Ascending aorta (tissue), 2 donors: ENCODE results near the gene TMEM198. TPM values are rescaled to one million over a fixed set of nuclear protein-coding genes. Genes with fewer than 3 reads are reported as not detected.

ENCODE experiments used
- DNase-seq, 2 donors: peaks; one replicate each; pipeline ENCODE4 v3.0.0-alpha.2; 2019; ENCODE audit warnings: low spot score in 2 of 2
- H3K27ac ChIP-seq, 2 donors: fragments of 200-600 bp; sonication (generic); one replicate each; pipeline ENCODE4 v1.5.1; 2016 to 2017; ENCODE audit warnings: mild to moderate bottlenecking in 1 of 2
- H3K27me3 ChIP-seq: fragments of 200-600 bp; sonication (generic); one replicate; pipeline ENCODE4 v1.5.1; 2017
- H3K36me3 ChIP-seq, 2 donors: fragments of 200-600 bp; sonication (generic); one replicate each; pipeline ENCODE4 v1.5.1; 2016
- H3K4me1 ChIP-seq, 2 donors: fragments of 200-600 bp; sonication (generic); one replicate each; pipeline ENCODE4 v1.5.1; 2016 to 2017; ENCODE audit warnings: mild to moderate bottlenecking in 1 of 2
- H3K4me3 ChIP-seq, 2 donors: fragments of 200-600 bp; sonication (generic); one replicate each; pipeline ENCODE4 v1.5.1; 2016 to 2017; ENCODE audit warnings: mild to moderate bottlenecking in 1 of 2
- H3K9me3 ChIP-seq, 2 donors: fragments of 200-600 bp; sonication (generic); one replicate each; pipeline ENCODE4 v1.5.1; 2016
- CTCF ChIP-seq, 3 experiments: fragments of 200-600 bp in 2 of 3; fragments of 450-650 bp in 1 of 3; sonication (generic) in 2 of 3; IDR thresholded peaks; one replicate each; pipeline ENCODE4 v1.5.1; 2016 to 2019; ENCODE audit warnings: antibody characterized with exemption in 3 of 3, mild to moderate bottlenecking in 1 of 3, moderate library complexity in 1 of 3
- intact Hi-C: fragments of 100-400 bp; cut with DNase I; formaldehyde crosslinking; loops from one replicate; pipeline ENCODE4 v1.15.1; 2023
- total RNA-seq: library from RNA; depleted of rRNA; stranded (reverse); fragments of >200 nt; gene quantifications from one replicate; pipeline ENCODE4 v1.1.0, GENCODE V29; 2016

Gene TMEM198
- total RNA-seq, 1 donor from 2014 or later: 6.0 TPM

DNA sequence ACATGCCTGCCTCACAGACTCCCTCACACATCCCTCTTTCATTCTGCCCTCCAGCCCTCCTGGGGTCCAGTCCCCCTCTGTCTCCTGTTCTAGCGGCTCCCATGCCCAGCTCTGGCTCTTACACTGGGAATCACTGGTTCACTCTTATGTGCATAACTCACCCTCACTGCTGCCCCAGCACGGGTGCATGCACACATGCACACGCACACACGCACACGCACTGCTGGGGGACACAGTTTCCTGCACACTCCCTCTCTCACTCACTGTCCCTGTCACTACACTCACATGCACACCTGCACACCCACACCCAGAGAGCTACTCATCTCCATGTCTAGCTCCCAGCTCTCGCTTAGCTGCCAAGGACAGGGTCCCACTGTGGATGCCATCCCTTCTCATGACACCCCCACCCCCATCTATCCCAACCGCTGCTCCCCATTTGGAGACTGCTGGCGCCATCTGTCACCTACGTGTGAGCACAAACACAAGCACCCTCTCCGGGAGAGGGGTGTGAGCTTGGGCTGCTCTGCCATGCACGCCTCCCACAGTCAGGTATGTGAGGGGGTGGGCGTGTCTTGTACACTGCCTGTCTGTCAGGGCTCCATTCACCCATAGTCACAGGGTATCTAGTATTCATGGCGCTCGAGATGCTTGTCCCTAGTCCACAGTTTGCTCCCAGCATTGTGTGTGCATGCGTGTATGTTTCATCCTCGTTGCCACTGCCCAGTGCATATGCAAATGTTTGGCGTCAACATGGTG lies 27.8 kb upstream of the TMEM198 start:
- DNase-seq: no peak
- Histone ChIP-seq H3K9me3 (no peaks in the 10 kb centered on the region), H3K36me3 (no peaks in the 10 kb centered on the region), H3K4me3 (no peak overlapping the region), H3K27ac (no peak overlapping the region), H3K4me1 (peaks cover 0 to 2% of the 10 kb centered on the region in 2 donors), H3K27me3 (peaks cover 23% of the 10 kb centered on the region)
- TF ChIP-seq CTCF (IDR thresholded peaks at IDR 0.05): no peak
- intact Hi-C loops: no loop called here

- Histone ChIP-seq H3K27me3 (peaks cover 23% of the 10 kb centered on the region), H3K36me3 (no peaks in the 10 kb centered on the region), H3K4me3 (no peak overlapping the region), H3K4me1 (peaks cover 0 to 3% of the 10 kb centered on the region in 2 donors), H3K27ac (no peak overlapping the region), H3K9me3 (no peaks in the 10 kb centered on the region)
- intact Hi-C loops: no loop called here
- no peak for DNase-seq
- TF ChIP-seq CTCF (IDR thresholded peaks at IDR 0.05): no peak
Observed at GRCh38 chr2:219516888-219517287, 26.9 kb upstream of the TMEM198 start.

DNA sequence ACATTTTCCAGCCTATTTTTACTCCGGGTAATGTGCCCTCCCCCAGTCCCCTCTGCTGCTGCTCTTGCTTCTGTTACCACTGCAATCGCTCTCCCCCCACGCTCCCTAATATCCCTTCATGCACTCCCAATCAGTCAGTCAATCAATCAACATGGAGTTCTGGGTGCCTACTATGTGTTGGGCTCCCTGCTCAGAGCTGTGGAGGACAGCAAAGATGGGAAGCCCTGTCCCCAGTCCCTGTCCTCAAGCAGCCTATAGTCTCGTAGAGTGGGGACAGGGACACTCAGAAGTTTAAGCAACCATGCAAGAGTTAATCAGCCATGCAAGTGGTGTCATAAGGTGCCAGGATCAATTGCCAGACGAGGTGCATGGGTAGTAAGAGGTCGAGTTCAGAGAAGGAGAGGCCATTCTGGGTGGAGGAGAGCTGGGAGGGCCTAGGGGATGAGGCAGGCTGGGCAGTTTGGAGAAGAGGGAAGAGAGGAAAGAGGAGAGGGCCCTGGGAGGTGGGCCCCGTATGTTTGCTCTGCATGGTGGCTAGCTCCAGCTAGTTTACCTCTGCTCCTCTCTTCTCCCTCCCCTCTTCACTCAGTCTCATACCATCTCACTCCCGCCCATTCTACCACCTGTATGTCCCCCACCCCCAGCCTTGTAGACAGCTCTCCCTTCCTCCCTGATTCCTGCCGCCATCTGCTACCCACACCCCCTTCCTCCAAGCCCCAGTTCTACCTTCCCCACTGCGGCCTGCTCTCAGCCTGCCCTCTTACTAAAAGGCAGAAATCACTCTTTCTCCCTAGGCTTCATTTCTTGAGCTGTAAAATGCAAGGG lies 25.7 kb upstream of the TMEM198 start:
- peaks cover 4 to 16% of the 10 kb centered on the region in 2 donors for H3K4me1 ChIP-seq
- H3K27me3 ChIP-seq: peaks cover 16% of the 10 kb centered on the region
- no peaks in the 10 kb centered on the region for H3K9me3 ChIP-seq
- no peak for DNase-seq
- no peak for TF ChIP-seq CTCF (IDR thresholded peaks at IDR 0.05)
- no peak overlapping the region for H3K4me3 ChIP-seq
- H3K27ac ChIP-seq: no peak overlapping the region
- intact Hi-C loops: no loop called here
- no peaks in the 10 kb centered on the region for H3K36me3 ChIP-seq

GRCh38 chr2:219519526-219519916 lies 24.3 kb upstream of the TMEM198 start:
- Histone ChIP-seq H3K9me3 (no peaks in the 10 kb centered on the region), H3K27me3 (peaks cover 4% of the 10 kb centered on the region), H3K27ac (no peak overlapping the region), H3K4me3 (no peak overlapping the region), H3K4me1 (peaks cover 4 to 14% of the 10 kb centered on the region in 2 donors), H3K36me3 (no peaks in the 10 kb centered on the region)
- intact Hi-C loops: no loop called here
- no peak for TF ChIP-seq CTCF (IDR thresholded peaks at IDR 0.05)
- DNase-seq: no peak

DNA sequence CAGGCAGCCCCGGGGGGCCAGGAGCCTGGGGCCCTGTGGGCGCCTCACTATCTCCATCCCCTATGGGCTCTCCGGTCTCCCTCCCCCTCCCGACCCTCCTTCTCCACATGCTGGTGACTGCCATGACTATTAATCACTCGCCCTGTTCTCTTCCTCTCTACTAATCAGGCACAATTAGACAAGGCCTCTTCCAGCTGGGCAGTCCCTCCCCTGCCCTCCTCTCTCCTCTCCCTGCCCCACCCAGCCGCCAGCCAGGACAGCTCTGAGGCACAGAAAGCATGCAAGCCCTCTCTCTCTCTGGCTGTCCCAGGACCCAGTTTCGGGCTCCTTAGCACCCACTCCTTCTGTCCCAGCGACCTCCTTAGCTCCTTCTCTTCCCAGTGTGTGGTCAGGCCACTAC lies 23.7 kb upstream of the TMEM198 start:
- TF ChIP-seq CTCF (IDR thresholded peaks at IDR 0.05): no peak
- Histone ChIP-seq H3K36me3 (no peaks in the 10 kb centered on the region), H3K4me1 (peaks cover 4 to 14% of the 10 kb centered on the region in 2 donors), H3K9me3 (no peaks in the 10 kb centered on the region), H3K27ac (no peak overlapping the region), H3K4me3 (no peak overlapping the region), H3K27me3 (no peaks in the 10 kb centered on the region)
- DNase-seq: no peak
- intact Hi-C loops: no loop called here
